Measurements from ENCODE around the gene TRIM63. TPM values are rescaled to one million over a fixed set of nuclear protein-coding genes. Genes with fewer than 3 reads are reported as not detected.

Gene TRIM63
- not detected for total RNA-seq (2013)
- polyA plus RNA-seq (under 1 TPM in 1 of 3 donors, not detected in 2; 0.09 TPM), polyA minus RNA-seq (not detected in 2 replicates), total RNA-seq (0 to 1.0 (median 0) reads per million in 11 experiments)

GRCh38 chr1:26067432-26067911 lies at the start of gene TRIM63:
Gene TRIM63, minus strand, starts transcription at chr1:26067630. Its CDS starts 136 bp downstream, at chr1:26067494.
- no peak within 1 kb of the TSS for H3K9ac ChIP-seq (ENCODE audit: insufficient read depth, low read length, poor library complexity, severe bottlenecking)
- Mint-ChIP-seq H3K27me3 (ENCODE audit: low read depth in 3 of 3) (peaks cover 14 to 24% (median 16%) of the 10 kb centered on the region in 3 donors), H3K27ac (no peak within 1 kb of the TSS), H3K4me3 (peak within 1 kb of the TSS in 1 of 2 donors; percentile 35), H3K36me3 (no peaks in the 10 kb centered on the region), H3K4me1 (no peaks in the 10 kb centered on the region), H3K9me3 (no peaks in the 10 kb centered on the region)
- no peaks in the 10 kb centered on the region for H3K4me1 ChIP-seq (ENCODE audit: control insufficient read depth in 1 of 2, insufficient read depth in 2 of 2, low read length in 2 of 2)
- H3K27ac ChIP-seq (ENCODE audit: low read depth in 1 of 2, low read length in 2 of 2) = no peak within 1 kb of the TSS
- TF ChIP-seq CTCF (IDR thresholded peaks at IDR 0.05) = no peak
- no peaks in the 10 kb centered on the region for H4K20me1 ChIP-seq (ENCODE audit: insufficient read depth, low read length)
- no peak within 1 kb of the TSS for H3K4me3 ChIP-seq (replicated peaks in 1 of 3; ENCODE audit: low read depth in 2 of 3, low read length in 3 of 3)
- no peaks in the 10 kb centered on the region for H3K9me3 ChIP-seq (replicated peaks in 1 of 2; ENCODE audit: control insufficient read depth in 1 of 2, insufficient read depth in 1 of 2, low read length in 2 of 2)
- H3K36me3 ChIP-seq (replicated peaks in 1 of 2; ENCODE audit: control insufficient read depth in 1 of 2, insufficient read depth in 2 of 2, low read length in 2 of 2) = no peaks in the 10 kb centered on the region
- no peak within 1 kb of the TSS for H2AFZ ChIP-seq (ENCODE audit: insufficient read depth, low read depth, low read length, poor library complexity, severe bottlenecking)
- no peak within 1 kb of the TSS for H3K4me2 ChIP-seq (replicated peaks; ENCODE audit: extremely low read depth, low read length, poor library complexity, severe bottlenecking)
- no peak for DNase-seq
- WGBS (ENCODE audit: insufficient coverage) = 81% methylated on average over 8 of the region's 9 CpGs
- intact Hi-C loops (cut with micrococcal nuclease) = no loop called here
- no peaks in the 10 kb centered on the region for H3K79me2 ChIP-seq (ENCODE audit: insufficient read depth, low read length)
- no peaks in the 10 kb centered on the region for H3K27me3 ChIP-seq (ENCODE audit: control insufficient read depth in 2 of 2, insufficient read depth in 2 of 2, low read length in 2 of 2)

- peaks cover 23 to 50% of the 10 kb centered on the region in 2 donors for H3K36me3 ChIP-seq (replicated peaks in 1 of 2; ENCODE audit: control insufficient read depth in 1 of 2, insufficient read depth in 2 of 2, low read length in 2 of 2)
- no peak overlapping the region for H3K4me3 Mint-ChIP-seq
Observed at GRCh38 chr1:26114165-26114927, 46.9 kb upstream of the TRIM63 start.

More at GRCh38 chr1:26114165-26114927, 46.9 kb upstream of the TRIM63 start:
- DNase-seq = no peak
- Histone ChIP-seq H3K27ac (ENCODE audit: low read depth in 1 of 2, low read length in 2 of 2) (no peak overlapping the region), H3K4me3 (replicated peaks in 1 of 3; ENCODE audit: low read depth in 2 of 3, low read length in 3 of 3) (no peak overlapping the region), H3K4me1 (ENCODE audit: control insufficient read depth in 1 of 2, insufficient read depth in 2 of 2, low read length in 2 of 2) (peaks cover 21 to 26% of the 10 kb centered on the region in 2 donors), H3K27me3 (ENCODE audit: control insufficient read depth in 2 of 2, insufficient read depth in 2 of 2, low read length in 2 of 2) (no peaks in the 10 kb centered on the region), H3K4me2 (replicated peaks; ENCODE audit: extremely low read depth, low read length, poor library complexity, severe bottlenecking) (no peak overlapping the region), H3K9me3 (replicated peaks in 1 of 2; ENCODE audit: control insufficient read depth in 1 of 2, insufficient read depth in 1 of 2, low read length in 2 of 2) (no peaks in the 10 kb centered on the region), H2AFZ (ENCODE audit: insufficient read depth, low read depth, low read length, poor library complexity, severe bottlenecking) (no peak overlapping the region), H3K79me2 (ENCODE audit: insufficient read depth, low read length) (peaks cover 76% of the 10 kb centered on the region), H4K20me1 (ENCODE audit: insufficient read depth, low read length) (no peaks in the 10 kb centered on the region), H3K9ac (ENCODE audit: insufficient read depth, low read length, poor library complexity, severe bottlenecking) (no peak overlapping the region)
- Mint-ChIP-seq H3K27ac (no peak overlapping the region), H3K36me3 (peaks cover 31 to 45% of the 10 kb centered on the region in 2 donors), H3K9me3 (no peaks in the 10 kb centered on the region), H3K4me1 (peaks cover 23% of the 10 kb centered on the region), H3K27me3 (ENCODE audit: low read depth in 3 of 3) (no peaks in the 10 kb centered on the region)
- intact Hi-C loops (cut with micrococcal nuclease) = loop anchor here in 1 of 2 donors (10.0 kb wide), 1 partner anchor 200 kb away; the partner anchor contains the start of gene CD52
- no peak for TF ChIP-seq CTCF (IDR thresholded peaks at IDR 0.05)
- WGBS (ENCODE audit: insufficient coverage) = 100% methylated on average over 6 of the region's 12 CpGs
